ENCODE results near the gene GARRE1. TPM values are rescaled to one million over a fixed set of nuclear protein-coding genes. Genes with fewer than 3 reads are reported as not detected.

GARRE1 gene
- total and polyA plus RNA-seq, 4 donors, result 4.0 to 13.7 (median 9.0) TPM

DNA sequence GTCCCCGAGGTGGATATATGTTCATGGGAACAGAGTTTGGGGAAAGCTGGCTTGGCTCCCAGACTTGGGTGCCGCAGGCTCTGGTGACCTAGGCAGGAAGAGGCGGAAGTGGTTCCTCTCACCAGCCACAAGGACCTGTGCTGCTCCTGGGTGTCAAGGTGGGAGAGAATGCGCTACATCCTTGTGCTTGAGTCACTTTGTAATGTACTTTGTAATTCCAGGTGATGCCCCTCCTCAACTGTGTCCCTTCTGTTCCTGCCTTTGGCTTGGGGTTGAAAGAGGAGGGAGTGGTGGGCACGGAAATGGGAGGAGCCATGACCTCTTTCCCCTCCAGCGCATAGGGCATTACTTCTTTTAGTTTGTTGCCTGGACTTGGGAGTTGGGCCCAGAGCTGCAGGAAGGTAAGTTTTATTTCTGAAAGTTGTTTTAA lies 10.9 kb downstream of the GARRE1 start:
- no peak for DNase-seq (ENCODE audit: low spot score)
- 78% methylated on average over 6 of the region's 6 CpGs for WGBS
- H3K27ac ChIP-seq (ENCODE audit: low read depth in 1 of 2, low read length in 2 of 2), result no peak overlapping the region
- H3K4me1 ChIP-seq (ENCODE audit: control insufficient read depth in 4 of 4, insufficient read depth in 4 of 4, low read length in 3 of 4), result peaks cover 5 to 29% (median 17%) of the 10 kb centered on the region in 4 donors
- TF ChIP-seq NR2F2 (IDR thresholded peaks at IDR 0.05) (peak; percentile 23), SP1 (IDR thresholded peaks at IDR 0.05) (no peak)
- H3K9ac ChIP-seq (ENCODE audit: low read depth in 1 of 2, low read length in 2 of 2), result no peak overlapping the region
- H3K9me3 ChIP-seq (ENCODE audit: control insufficient read depth in 4 of 4, low read length in 3 of 4), result no peaks in the 10 kb centered on the region
- no peaks in the 10 kb centered on the region for H3K27me3 ChIP-seq (ENCODE audit: control insufficient read depth in 4 of 4, insufficient read depth in 4 of 4, low read length in 3 of 4)
- H3K36me3 ChIP-seq (ENCODE audit: control insufficient read depth in 4 of 4, insufficient read depth in 3 of 4, low read depth in 1 of 4, low read length in 3 of 4), result no peaks in the 10 kb centered on the region
- no peak overlapping the region for H3K4me3 ChIP-seq (ENCODE audit: low read depth in 1 of 3, low read length in 3 of 3)

GRCh38 chr19:34269081-34269480 lies 14.7 kb downstream of the GARRE1 start:
- Histone ChIP-seq H3K27ac (ENCODE audit: low read depth in 1 of 2, low read length in 2 of 2) (peak overlapping the region; percentile 46 to 61), H3K9me3 (ENCODE audit: control insufficient read depth in 4 of 4, low read length in 3 of 4) (no peaks in the 10 kb centered on the region), H3K27me3 (ENCODE audit: control insufficient read depth in 4 of 4, insufficient read depth in 4 of 4, low read length in 3 of 4) (no peaks in the 10 kb centered on the region), H3K4me3 (ENCODE audit: low read depth in 1 of 3, low read length in 3 of 3) (no peak overlapping the region), H3K36me3 (ENCODE audit: control insufficient read depth in 4 of 4, insufficient read depth in 3 of 4, low read depth in 1 of 4, low read length in 3 of 4) (no peaks in the 10 kb centered on the region), H3K4me1 (ENCODE audit: control insufficient read depth in 4 of 4, insufficient read depth in 4 of 4, low read length in 3 of 4) (peaks cover 5 to 26% (median 13%) of the 10 kb centered on the region in 4 donors), H3K9ac (ENCODE audit: low read depth in 1 of 2, low read length in 2 of 2) (peak overlapping the region in 1 of 2 donors; percentile 58)
- TF ChIP-seq, protein P1, sequence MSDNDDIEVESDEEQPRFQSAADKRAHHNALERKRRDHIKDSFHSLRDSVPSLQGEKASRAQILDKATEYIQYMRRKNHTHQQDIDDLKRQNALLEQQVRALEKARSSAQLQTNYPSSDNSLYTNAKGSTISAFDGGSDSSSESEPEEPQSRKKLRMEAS (IDR thresholded peaks at IDR 0.05), result peak; percentile 44
- TF ChIP-seq RXRA (IDR thresholded peaks at IDR 0.05), result no peak
- 37% methylated on average over 8 of the region's 8 CpGs for WGBS
- DNase-seq (ENCODE audit: low spot score), result no peak

GRCh38 chr19:34269489-34269888 lies 15.1 kb downstream of the GARRE1 start:
- peak overlapping the region in 1 of 2 donors; percentile 36 for H3K9ac ChIP-seq (ENCODE audit: low read depth in 1 of 2, low read length in 2 of 2)
- H3K27ac ChIP-seq (ENCODE audit: low read depth in 1 of 2, low read length in 2 of 2), result peak overlapping the region; percentile 52 to 68
- 17% methylated on average over 2 of the region's 2 CpGs for WGBS
- TF ChIP-seq, protein P1 (IDR thresholded peaks at IDR 0.05), result no peak
- TF ChIP-seq RAD21 (IDR thresholded peaks at IDR 0.05), result no peak
- TF ChIP-seq, protein P2, sequence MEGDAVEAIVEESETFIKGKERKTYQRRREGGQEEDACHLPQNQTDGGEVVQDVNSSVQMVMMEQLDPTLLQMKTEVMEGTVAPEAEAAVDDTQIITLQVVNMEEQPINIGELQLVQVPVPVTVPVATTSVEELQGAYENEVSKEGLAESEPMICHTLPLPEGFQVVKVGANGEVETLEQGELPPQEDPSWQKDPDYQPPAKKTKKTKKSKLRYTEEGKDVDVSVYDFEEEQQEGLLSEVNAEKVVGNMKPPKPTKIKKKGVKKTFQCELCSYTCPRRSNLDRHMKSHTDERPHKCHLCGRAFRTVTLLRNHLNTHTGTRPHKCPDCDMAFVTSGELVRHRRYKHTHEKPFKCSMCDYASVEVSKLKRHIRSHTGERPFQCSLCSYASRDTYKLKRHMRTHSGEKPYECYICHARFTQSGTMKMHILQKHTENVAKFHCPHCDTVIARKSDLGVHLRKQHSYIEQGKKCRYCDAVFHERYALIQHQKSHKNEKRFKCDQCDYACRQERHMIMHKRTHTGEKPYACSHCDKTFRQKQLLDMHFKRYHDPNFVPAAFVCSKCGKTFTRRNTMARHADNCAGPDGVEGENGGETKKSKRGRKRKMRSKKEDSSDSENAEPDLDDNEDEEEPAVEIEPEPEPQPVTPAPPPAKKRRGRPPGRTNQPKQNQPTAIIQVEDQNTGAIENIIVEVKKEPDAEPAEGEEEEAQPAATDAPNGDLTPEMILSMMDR (IDR thresholded peaks at IDR 0.05; ENCODE audit: low read depth, low read length, missing input control), result no peak
- TF ChIP-seq, protein P3, sequence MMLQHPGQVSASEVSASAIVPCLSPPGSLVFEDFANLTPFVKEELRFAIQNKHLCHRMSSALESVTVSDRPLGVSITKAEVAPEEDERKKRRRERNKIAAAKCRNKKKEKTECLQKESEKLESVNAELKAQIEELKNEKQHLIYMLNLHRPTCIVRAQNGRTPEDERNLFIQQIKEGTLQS (IDR thresholded peaks at IDR 0.05), result no peak
- TF ChIP-seq YY1 (IDR thresholded peaks at IDR 0.05), result no peak
- no peak for TF ChIP-seq JUND (IDR thresholded peaks at IDR 0.05)
- no peak for TF ChIP-seq SP1 (IDR thresholded peaks at IDR 0.05)
- TF ChIP-seq FOXA2 (IDR thresholded peaks at IDR 0.05), result no peak
- no peak for TF ChIP-seq ZBTB33 (IDR thresholded peaks at IDR 0.05)
- no peak for TF ChIP-seq NR2F2 (IDR thresholded peaks at IDR 0.05)
- no peak for TF ChIP-seq HNF4A (conservative IDR thresholded peaks at IDR 0.05)
- TF ChIP-seq HNF4G (IDR thresholded peaks at IDR 0.05), result no peak
- no peak for TF ChIP-seq GABPA (IDR thresholded peaks at IDR 0.05 in 1 of 2, conservative IDR thresholded peaks at IDR 0.05 in 1 of 2)
- no peak for TF ChIP-seq TAF1 (conservative IDR thresholded peaks at IDR 0.05)
- TF ChIP-seq EGR1 (IDR thresholded peaks at IDR 0.05; ENCODE audit: low read depth in 2 of 2), result no peak
- TF ChIP-seq RXRA (IDR thresholded peaks at IDR 0.05), result no peak
- DNase-seq (ENCODE audit: low spot score), result no peak
- no peak overlapping the region for H3K4me3 ChIP-seq (ENCODE audit: low read depth in 1 of 3, low read length in 3 of 3)
- no peaks in the 10 kb centered on the region for H3K36me3 ChIP-seq (ENCODE audit: control insufficient read depth in 4 of 4, insufficient read depth in 3 of 4, low read depth in 1 of 4, low read length in 3 of 4)
- H3K9me3 ChIP-seq (ENCODE audit: control insufficient read depth in 4 of 4, low read length in 3 of 4), result no peaks in the 10 kb centered on the region
- no peaks in the 10 kb centered on the region for H3K27me3 ChIP-seq (ENCODE audit: control insufficient read depth in 4 of 4, insufficient read depth in 4 of 4, low read length in 3 of 4)
- peaks cover 5 to 25% (median 13%) of the 10 kb centered on the region in 4 donors for H3K4me1 ChIP-seq (ENCODE audit: control insufficient read depth in 4 of 4, insufficient read depth in 4 of 4, low read length in 3 of 4)
